Heart left ventricle (tissue), 16 donors: ENCODE data around the gene CELF4. TPM values are rescaled to one million over a fixed set of nuclear protein-coding genes. Genes with fewer than 3 reads are reported as not detected.

ENCODE experiments used
- ATAC-seq, 4 donors: fragments of 200-7000 bp; cut with Tn5 transposase; one replicate each; pipeline ENCODE4 v1.9.1; 2020 to 2022; ENCODE audit warnings: moderate library complexity in 4 of 4, mild to moderate bottlenecking in 3 of 4, moderate number of reproducible peaks in 1 of 4
- DNase-seq, 5 donors: peaks; one replicate each; pipeline ENCODE4 v3.0.0-alpha.2; 2020
- H3K27ac ChIP-seq, 12 donors: fragments of 200-600 bp; sonication (generic) in 4 of 12; one replicate each; pipeline versions ENCODE4 v1.5.0 to v1.8.0; 2016 to 2022; ENCODE audit warnings: mild to moderate bottlenecking in 2 of 12
- H3K27me3 ChIP-seq, 9 donors: fragments of 200-600 bp; sonication (generic) in 2 of 9; one replicate each; pipeline versions ENCODE4 v1.5.1 to v1.8.0; 2016 to 2022; ENCODE audit warnings: mild to moderate bottlenecking in 3 of 9
- H3K36me3 ChIP-seq, 9 donors: fragments of 200-600 bp; sonication (generic) in 2 of 9; one replicate each; pipeline versions ENCODE4 v1.5.0 to v1.8.0; 2018 to 2022; ENCODE audit warnings: mild to moderate bottlenecking in 2 of 9
- H3K4me1 ChIP-seq, 12 donors: fragments of 200-600 bp; sonication (generic) in 4 of 12; one replicate each; pipeline versions ENCODE4 v1.5.0 to v1.8.0; 2016 to 2022; ENCODE audit warnings: mild to moderate bottlenecking in 3 of 12
- H3K4me3 ChIP-seq, 12 donors: fragments of 200-600 bp; sonication (generic) in 4 of 12; one replicate each; pipeline versions ENCODE4 v1.5.0 to v1.8.0; 2017 to 2022; ENCODE audit warnings: mild to moderate bottlenecking in 9 of 12, moderate library complexity in 4 of 12
- H3K9me3 ChIP-seq, 12 donors: fragments of 200-600 bp; sonication (generic) in 4 of 12; one replicate each; pipeline versions ENCODE4 v1.5.0 to v1.8.0; 2016 to 2022; ENCODE audit warnings: mild to moderate bottlenecking in 1 of 12
- POLR2A ChIP-seq, 2 donors: fragments of 450-650 bp; IDR thresholded peaks; one replicate each; pipeline ENCODE4 v1.6.1; 2017; ENCODE audit warnings: antibody characterized with exemption in 2 of 2, mild to moderate bottlenecking in 2 of 2, moderate library complexity in 2 of 2
- WGBS, 4 donors: extraction: QIAGEN DNeasy Blood & Tissue Kit in 2 of 4; methylation state at CpG; one replicate each; pipeline versions ENCODE4 v1.1.5 to v1.1.7; 2013 to 2018; 5-methylcytosine and 5-hydroxymethylcytosine counted together
- intact Hi-C, 10 donors: fragments of 100-400 bp; cut with DNase I; formaldehyde crosslinking; loops; one replicate each; pipeline versions ENCODE4 v1.11.1 to v1.14.2; 2022
- polyA plus RNA-seq, 2 donors: library from polyadenylated mRNA; stranded (reverse); fragments of 200-250 nt; gene quantifications; one replicate each; pipeline ENCODE4 v1.2.3, GENCODE V29; 2013
- total RNA-seq, 9 donors: library from RNA; depleted of rRNA in 2 of 9; stranded (reverse); fragments of >200 nt in 2 of 9; fragmentation: NEBNext Ultra II Directional in 3 of 9; extraction: Animal tissue kit (Norgen Biotek cat#: 25700) in 3 of 9; gene quantifications; one replicate each; pipeline versions ENCODE4 v1.1.0 to v1.2.4, GENCODE V29; 2016 to 2023
- TF ChIP-seq, protein P1 (sequence below), 12 donors: fragments of 200-600 bp; sonication (generic) in 4 of 12; IDR thresholded peaks; one replicate each; pipeline versions ENCODE4 v1.5.0 to v1.8.0; 2018 to 2022; ENCODE audit warnings: antibody characterized with exemption in 12 of 12, mild to moderate bottlenecking in 5 of 12
- donor health status: ischemic (EF 13 %, LVEDD 7.1; RV severe dilation, severe dysfunction).
- donor health status: healthy with polysubstance abuse.
- donor health status: DM: no; HTN: yes; CAD: no.
- donor health status: DM: no; HTN: no; CAD: no.
- donor health status: ischemic (EF 25% LVEDD 6.9; RV normal size, moderate dysfunction).
- donor health status: ischemic (EF 25% LVEDD 5.7; RV mildly dilated, moderate dysfunction).
- donor health status: healthy.
- donor health status: DM: yes; HTN: yes; CAD: no.
- donor health status: ischemic (EF 35%, LVEDD 5.7; RV mildly dilated, moderate dysfunction).
- donor health status: nonischemic (EF 11% LVEDD 7.7; RV severe dilation, severe dysfunction).
- donor health status: DM: yes; HTN: yes; CAD: no.
- donor health status: PGD.
- donor health status: ischemic (EF 29% LVEDD 5.4; RV normal size, mild dysfunction).
- donor health status: nonischemic (EF 23%, LVEDD 6.1; RV moderate dilation, normal function).

CELF4 gene
- total and polyA plus RNA-seq, 11 donors = 0.11 to 0.67 (median 0.40) TPM; not detected in 3

DNA sequence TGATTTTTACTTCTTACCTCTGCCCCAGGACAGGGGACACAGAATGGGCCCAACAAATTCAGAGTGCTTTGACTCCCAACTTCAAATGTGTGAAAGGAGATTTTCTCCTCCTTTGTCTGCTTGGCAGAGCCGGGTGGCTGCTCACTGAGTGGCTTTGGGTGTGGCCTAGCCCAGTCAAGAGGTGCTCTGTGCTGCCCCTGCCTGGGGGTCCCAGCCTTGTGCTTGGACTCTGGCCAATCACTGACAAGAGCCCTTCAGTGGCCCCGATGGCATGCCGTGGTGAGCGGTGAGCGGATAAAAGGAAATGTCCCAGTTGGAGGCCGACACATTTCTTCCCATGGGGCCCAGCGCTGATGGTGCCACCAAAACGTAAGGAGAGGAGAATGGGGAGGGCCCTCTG lies 259.2 kb downstream of the CELF4 start:
- intact Hi-C loops = loop anchor here in 1 of 10 donors (10.0 kb wide), 1 partner anchor 62 kb away; no protein-coding TSS in a partner anchor
- WGBS, 4 donors = 66 to 83% (median 74%) methylated on average over 8 of the region's 8 CpGs

DNA sequence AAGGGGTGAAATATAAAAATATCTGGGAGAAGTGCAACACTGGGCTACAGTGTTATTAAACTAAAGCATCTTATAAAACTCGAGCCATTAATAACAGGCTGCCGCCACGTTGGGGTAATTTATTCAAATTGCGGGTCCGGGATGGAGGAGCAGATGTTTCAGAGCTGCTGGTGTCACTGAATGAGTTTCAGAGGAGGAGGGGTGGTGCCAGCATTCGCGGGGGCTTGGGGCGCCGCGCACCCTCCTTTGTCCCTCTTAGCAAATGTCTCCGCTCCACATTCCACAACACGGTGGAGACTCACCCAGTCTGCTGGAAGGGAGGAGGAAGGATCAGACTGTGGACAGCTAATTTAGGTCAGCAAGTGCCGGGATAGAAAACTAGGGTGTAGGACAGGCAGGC lies 260.5 kb downstream of the CELF4 start:
- DNase-seq (no peak), ATAC-seq (no peak)
- peaks cover 0 to 1% (median 0%) of the 10 kb centered on the region in 12 donors for H3K4me1 ChIP-seq
- H3K36me3 ChIP-seq = no peaks in the 10 kb centered on the region
- H3K27me3 ChIP-seq = no peaks in the 10 kb centered on the region
- TF ChIP-seq, protein P1, sequence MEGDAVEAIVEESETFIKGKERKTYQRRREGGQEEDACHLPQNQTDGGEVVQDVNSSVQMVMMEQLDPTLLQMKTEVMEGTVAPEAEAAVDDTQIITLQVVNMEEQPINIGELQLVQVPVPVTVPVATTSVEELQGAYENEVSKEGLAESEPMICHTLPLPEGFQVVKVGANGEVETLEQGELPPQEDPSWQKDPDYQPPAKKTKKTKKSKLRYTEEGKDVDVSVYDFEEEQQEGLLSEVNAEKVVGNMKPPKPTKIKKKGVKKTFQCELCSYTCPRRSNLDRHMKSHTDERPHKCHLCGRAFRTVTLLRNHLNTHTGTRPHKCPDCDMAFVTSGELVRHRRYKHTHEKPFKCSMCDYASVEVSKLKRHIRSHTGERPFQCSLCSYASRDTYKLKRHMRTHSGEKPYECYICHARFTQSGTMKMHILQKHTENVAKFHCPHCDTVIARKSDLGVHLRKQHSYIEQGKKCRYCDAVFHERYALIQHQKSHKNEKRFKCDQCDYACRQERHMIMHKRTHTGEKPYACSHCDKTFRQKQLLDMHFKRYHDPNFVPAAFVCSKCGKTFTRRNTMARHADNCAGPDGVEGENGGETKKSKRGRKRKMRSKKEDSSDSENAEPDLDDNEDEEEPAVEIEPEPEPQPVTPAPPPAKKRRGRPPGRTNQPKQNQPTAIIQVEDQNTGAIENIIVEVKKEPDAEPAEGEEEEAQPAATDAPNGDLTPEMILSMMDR (IDR thresholded peaks at IDR 0.05) = no peak
- no peak for TF ChIP-seq POLR2A (IDR thresholded peaks at IDR 0.05)
- H3K27ac ChIP-seq = no peak overlapping the region
- intact Hi-C loops = loop anchor here in 1 of 10 donors (10.0 kb wide), 1 partner anchor 60 kb away; no protein-coding TSS in a partner anchor
- 80 to 86% (median 85%) methylated on average over 13 of the region's 13 CpGs for WGBS, 4 donors
- no peaks in the 10 kb centered on the region for H3K9me3 ChIP-seq
- H3K4me3 ChIP-seq = no peak overlapping the region

More for the DNA sequence above, 259.2 kb downstream of the CELF4 start:
- no peak for DNase-seq
- H3K36me3 ChIP-seq = no peaks in the 10 kb centered on the region
- no peak for ATAC-seq
- no peak overlapping the region for H3K27ac ChIP-seq
- TF ChIP-seq, protein P1 (IDR thresholded peaks at IDR 0.05) = no peak
- TF ChIP-seq POLR2A (IDR thresholded peaks at IDR 0.05) = no peak
- H3K4me1 ChIP-seq = no peaks in the 10 kb centered on the region
- no peak overlapping the region for H3K4me3 ChIP-seq
- H3K9me3 ChIP-seq = no peaks in the 10 kb centered on the region
- no peaks in the 10 kb centered on the region for H3K27me3 ChIP-seq

DNA sequence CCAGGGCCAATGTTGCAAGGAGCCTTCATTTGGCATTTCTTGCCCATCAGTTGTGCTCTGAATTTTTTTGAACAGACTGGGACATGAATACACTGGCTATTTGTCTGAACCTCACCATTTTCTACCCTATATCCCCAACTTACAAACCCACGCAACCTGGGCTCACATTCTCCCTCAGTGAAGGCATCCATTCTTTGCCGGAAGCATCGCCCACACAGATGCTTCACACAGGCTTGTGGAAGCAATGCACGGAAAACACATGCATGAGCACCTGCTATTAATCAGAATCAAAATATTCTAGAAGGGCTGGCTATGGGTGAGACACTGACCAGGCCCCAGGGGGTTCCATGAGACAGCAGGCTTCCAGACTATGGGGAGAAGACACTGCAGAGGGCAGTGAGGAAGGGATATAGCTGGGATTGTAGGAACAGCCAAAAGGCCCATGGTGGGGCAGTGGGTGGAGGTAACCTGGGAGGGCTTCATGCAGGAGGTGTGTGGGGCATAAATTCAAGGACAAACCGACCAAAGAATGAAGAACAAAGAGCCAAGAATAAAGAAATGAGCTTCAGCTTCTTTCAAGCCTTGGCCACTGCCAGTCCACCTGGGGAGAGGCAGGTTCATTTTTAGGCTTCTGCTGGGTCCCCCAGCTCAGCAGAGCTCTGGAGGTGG lies 261.5 kb downstream of the CELF4 start:
- Histone ChIP-seq H3K27ac (no peak overlapping the region), H3K4me3 (no peak overlapping the region), H3K27me3 (no peaks in the 10 kb centered on the region), H3K9me3 (no peaks in the 10 kb centered on the region), H3K4me1 (peaks cover 0 to 10% (median 6%) of the 10 kb centered on the region in 12 donors), H3K36me3 (no peaks in the 10 kb centered on the region)
- WGBS, 4 donors = 84 to 89% (median 86%) methylated on average over 5 of the region's 5 CpGs
- TF ChIP-seq, protein P1 (IDR thresholded peaks at IDR 0.05) = no peak
- TF ChIP-seq POLR2A (IDR thresholded peaks at IDR 0.05) = no peak
- ATAC-seq = no peak
- no peak for DNase-seq
- intact Hi-C loops = loop anchor here in 1 of 10 donors (10.0 kb wide), 1 partner anchor 59 kb away; no protein-coding TSS in a partner anchor

DNA sequence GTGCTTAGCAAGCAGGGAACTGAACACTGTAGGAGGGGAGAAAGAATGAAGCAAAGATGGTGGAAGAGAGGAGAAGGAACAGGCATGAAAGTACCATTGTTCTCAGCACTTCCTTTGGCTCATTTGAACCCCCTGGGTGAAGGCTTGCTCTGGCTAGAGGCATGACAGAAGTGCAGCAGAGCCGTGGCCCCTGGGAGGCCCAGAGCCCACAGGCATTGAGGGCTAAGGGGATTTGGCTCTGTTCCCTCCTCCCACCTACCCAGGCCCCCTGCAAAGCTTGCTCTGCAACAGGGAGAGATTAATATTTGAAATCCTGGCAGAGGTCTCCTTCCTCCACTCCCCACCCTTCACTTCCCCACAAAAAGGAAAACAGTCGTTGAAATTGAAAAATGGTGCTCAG lies 262.6 kb downstream of the CELF4 start:
- Histone ChIP-seq H3K27ac (no peak overlapping the region), H3K9me3 (no peaks in the 10 kb centered on the region), H3K4me1 (peaks cover 0 to 14% (median 7%) of the 10 kb centered on the region in 12 donors), H3K4me3 (no peak overlapping the region), H3K27me3 (no peaks in the 10 kb centered on the region), H3K36me3 (no peaks in the 10 kb centered on the region)
- DNase-seq (no peak), ATAC-seq (no peak)
- TF ChIP-seq, protein P1 (IDR thresholded peaks at IDR 0.05) = no peak
- intact Hi-C loops = loop anchor here in 1 of 10 donors (10.0 kb wide), 1 partner anchor 58 kb away; no protein-coding TSS in a partner anchor
- WGBS, 4 donors = 14 to 38% (median 29%) methylated on average over 2 of the region's 2 CpGs
